ENCODE measurements around the gene SYNPO.

DNA sequence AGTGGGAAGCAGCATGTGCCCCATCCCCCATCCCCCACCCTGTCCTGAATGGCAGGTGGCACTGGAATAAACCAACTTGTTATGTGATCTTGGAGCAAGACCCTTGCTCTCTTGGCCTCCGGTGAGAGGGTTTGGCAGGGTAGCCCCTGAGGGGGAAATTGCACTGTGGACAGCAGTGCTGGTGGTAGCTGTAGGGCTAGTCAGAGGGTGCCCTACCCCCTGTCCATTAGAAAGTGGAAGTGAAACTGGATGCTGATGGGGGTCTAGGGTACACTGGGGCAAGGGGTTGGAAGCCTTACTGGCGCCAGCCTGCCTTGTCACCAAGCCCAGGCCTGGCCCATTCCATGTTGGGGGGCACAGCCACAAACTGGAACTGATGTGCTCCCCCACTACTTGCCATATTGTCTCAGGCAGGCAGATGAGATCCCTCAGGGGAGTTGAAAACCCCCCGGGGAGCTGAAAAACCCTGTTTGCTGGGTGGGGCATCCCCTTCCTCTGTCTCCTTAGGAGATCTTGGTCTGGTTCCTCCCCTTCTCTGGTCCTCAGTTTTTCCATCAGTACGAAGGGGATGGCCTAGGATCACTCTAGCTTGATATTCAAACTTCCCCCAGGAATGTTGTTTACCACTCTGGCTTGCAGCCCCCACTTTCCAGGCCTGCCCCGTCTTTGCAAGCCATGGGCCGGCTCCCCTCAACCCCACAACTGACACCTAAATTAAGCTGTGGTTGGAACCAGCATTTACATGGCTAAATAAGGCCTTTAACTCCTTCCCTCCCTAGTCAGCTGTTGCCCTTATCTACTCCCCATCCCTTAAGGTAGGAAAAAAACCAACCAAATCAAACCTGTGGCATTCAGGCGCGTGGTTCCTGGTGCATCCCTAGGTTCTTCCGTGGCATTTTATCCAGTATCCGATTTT is 14.4 kb upstream of the SYNPO start:
- TF ChIP-seq, protein P1, sequence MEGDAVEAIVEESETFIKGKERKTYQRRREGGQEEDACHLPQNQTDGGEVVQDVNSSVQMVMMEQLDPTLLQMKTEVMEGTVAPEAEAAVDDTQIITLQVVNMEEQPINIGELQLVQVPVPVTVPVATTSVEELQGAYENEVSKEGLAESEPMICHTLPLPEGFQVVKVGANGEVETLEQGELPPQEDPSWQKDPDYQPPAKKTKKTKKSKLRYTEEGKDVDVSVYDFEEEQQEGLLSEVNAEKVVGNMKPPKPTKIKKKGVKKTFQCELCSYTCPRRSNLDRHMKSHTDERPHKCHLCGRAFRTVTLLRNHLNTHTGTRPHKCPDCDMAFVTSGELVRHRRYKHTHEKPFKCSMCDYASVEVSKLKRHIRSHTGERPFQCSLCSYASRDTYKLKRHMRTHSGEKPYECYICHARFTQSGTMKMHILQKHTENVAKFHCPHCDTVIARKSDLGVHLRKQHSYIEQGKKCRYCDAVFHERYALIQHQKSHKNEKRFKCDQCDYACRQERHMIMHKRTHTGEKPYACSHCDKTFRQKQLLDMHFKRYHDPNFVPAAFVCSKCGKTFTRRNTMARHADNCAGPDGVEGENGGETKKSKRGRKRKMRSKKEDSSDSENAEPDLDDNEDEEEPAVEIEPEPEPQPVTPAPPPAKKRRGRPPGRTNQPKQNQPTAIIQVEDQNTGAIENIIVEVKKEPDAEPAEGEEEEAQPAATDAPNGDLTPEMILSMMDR (IDR thresholded peaks at IDR 0.05) = no peak
- TF ChIP-seq POLR2AphosphoS5 (IDR thresholded peaks at IDR 0.05) = no peak

All from transverse colon (tissue), 4 donors.